ENCODE results near the gene CFAP61.

The CFAP61 gene

DNA sequence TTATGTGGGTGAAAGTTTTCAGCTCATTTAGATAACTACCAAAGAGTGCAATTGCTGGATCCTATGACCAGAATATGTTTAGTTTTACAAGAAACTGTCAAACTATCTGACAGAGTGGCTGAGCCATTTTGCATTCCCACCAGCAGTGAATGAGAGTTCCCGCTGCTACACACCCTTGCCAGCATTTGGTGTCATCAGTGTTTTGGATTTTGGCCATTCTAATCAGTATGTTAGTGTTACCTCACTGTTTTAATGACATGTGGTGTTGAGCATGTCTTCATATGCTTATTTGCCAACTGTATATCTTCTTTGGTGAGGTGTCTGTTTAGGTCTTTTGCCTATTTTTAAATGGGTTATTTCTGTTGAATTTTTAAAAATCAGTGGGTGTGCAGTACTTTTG is 120.9 kb downstream of the CFAP61 start:
- no peak for DNase-seq (ENCODE audit: low read depth in 1 of 2, low spot score in 1 of 2)

DNA sequence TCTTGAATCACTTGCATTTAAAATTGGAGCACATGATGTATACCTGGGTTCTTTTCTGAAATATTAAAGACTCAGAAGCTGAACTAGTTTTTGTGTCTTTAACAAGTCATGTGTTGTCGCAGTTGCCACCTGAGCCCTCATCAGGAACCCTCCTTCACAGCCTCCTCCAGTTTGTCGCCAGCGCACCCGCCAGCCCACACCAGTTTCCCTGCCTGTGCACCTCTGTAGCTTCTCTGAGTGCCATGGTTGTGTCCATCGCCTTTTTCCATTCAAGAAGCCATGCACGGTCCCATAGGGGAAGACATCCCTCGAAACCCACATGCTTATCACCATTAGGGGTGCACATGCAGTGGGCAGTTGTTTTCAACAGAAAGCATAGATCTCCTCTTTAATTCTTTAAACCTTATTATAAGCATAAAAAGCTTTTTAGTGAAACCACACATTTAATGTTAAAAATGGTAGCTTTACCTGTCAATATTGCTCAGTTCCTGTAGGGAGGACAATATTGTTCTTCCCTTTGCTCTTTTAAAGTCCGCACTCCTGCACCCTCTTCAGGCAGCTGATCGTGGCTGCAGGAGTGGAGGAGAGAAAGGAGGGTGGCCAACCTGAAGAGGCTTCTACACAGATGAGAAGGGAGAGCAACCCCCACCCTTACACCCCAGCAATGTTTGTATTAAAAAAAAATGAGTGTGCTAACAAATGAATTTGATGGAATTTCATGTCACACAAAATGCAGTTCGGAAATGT is 121.9 kb downstream of the CFAP61 start:
- DNase-seq (ENCODE audit: low read depth in 1 of 2, low spot score in 1 of 2), result no peak

DNA sequence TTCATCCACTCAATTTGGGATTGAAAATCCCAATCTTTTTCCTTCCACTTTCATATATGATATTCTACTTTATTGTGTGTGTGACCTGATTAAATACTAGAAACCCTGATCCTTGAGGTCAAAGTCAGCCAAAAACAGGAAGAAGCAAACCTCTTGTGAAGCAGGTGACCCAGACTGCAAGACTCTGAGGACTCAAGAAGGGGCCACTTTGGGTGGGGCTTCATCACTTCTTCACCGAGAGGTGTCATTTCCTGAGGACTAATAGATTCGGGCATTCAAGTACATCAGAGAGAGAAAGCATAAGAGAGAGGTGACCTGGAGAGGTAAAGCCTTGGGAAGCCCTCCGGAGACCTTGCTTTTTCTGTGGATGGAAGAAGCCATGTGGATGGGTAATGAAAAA is 129.0 kb downstream of the CFAP61 start:
- DNase-seq (ENCODE audit: low read depth in 1 of 2, low spot score in 1 of 2), result no peak

DNA sequence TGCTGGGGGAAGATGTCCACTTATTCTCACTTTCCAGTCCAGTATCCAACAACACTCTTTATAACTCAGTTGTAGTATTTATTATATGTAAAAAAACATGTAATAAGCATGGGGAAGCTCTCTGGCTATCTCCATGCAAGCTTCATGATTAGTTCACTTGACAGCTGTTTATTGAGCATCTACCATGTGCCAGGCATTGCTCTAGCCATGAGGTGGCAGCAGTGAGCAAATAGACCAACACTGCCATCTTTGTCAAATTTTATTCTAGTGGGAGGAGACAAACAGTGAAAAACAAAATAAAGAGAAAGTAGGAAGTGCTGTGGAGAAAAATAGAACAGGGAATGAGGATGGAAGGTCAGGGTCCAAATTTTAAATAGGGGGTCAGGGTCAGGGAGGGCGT is 131.8 kb downstream of the CFAP61 start:
- no peak for DNase-seq (ENCODE audit: low read depth in 1 of 2, low spot score in 1 of 2)

DNA sequence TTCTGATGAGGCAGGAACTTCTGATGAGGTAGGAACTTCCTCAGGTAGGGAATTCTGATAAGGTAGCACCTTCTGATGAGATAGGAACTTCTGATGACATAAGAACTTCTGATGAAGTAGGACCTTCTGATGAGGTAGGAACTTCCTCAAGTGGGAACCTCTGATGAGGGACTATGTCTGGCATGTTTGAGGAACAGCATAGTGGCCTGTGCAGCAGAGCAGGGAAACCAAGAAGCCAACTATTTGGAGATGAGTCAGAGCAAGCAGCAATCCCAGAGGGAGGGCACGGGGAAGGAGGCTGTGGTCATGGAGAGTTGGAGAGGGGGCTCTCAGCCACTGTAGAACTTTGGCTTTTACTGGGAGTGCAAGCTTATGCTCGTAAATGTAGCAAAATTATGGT is 132.4 kb downstream of the CFAP61 start:
- no peak for DNase-seq (ENCODE audit: low read depth in 1 of 2, low spot score in 1 of 2)

DNA sequence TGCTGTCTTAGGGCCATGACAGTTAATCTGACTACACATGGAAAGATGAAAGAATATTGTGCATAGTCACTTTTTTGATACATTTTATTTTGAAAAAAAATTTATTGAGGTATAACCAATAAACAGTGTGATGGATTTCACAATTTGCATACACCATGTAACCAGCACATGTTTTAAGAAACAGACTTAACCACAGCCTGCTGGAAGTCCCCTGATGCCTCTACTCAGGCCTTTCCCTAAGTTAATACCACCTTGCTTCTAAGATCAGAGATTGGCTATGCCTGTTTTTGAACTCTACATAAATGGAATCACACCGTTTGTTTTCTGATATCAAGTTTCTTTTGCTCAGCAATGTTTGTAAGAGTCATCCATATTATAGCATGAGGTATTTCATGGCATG is 136.3 kb downstream of the CFAP61 start:
- no peak for DNase-seq (ENCODE audit: low read depth in 1 of 2, low spot score in 1 of 2)

DNA sequence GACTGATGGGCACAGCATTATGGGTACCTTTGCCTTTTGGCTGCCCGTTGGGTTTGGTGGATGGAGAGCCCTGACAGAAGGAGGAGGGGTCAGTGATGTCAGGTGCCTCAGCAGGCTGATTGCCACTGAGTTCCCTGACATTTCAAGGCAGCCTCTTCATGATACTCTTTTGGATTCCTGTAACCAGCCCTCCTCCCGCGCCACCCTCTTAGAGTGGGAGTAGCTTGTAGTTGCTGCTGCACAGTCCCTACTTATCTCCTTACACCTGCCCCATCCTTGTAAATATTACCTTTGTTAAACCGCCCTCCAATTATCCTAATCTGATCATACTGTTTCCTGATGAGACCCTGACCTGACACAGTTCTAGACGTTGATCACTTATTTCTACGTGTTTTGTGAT is 140.0 kb downstream of the CFAP61 start:
- no peak for DNase-seq (ENCODE audit: low read depth in 1 of 2, low spot score in 1 of 2)

DNA sequence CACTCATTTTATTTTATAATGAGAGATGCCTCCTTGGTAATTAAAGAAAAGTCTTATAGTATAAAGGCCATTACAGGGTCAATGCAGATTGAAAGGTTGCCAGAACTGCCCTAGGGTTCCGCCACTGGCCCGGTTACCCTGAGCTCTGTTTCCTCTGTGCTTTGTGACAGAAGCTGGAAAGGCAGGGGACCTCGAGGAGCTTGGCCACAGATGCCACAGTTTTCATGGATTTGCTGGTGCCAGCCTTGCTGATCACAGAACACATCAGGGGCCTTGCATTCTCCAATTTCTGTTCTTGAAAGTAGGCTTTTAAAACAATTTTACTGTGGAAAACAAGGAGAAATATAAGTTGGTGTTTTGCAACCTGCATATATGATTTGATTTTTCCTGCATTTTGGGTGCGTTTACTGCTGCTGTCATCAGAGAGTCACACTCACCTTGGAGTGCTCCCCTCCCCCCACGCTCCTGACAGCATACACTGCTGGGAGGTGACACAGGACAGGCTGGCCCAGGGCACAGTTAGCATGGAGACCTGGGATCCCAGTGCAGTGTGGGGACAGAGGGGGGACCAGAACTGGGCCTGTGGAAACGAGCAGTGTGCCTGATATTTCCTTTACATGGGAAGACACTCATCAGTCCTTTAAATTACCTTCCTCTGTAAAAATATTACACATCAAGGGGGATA is 142.8 kb downstream of the CFAP61 start:
- no peak for DNase-seq (ENCODE audit: low read depth in 1 of 2, low spot score in 1 of 2)

DNA sequence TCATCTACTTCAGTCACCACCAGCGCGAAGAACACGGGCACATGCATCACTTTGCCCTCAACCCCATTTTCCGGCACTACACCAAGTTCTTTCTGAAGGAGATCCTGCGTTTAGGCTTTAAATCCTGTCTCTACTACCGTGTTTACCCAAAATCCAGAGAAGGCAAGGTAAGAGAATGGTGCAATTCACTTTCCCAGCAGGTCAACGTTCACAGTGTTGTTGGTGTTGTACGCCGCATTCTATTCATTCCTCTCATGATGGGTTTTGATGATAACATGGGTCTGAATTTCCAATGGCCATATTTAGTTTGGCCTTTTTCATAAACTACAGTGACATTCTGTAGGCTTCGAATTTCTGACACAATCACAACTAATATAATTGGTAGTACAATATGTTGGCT is 144.3 kb downstream of the CFAP61 start:
- DNase-seq (ENCODE audit: low read depth in 1 of 2, low spot score in 1 of 2), result no peak

DNA sequence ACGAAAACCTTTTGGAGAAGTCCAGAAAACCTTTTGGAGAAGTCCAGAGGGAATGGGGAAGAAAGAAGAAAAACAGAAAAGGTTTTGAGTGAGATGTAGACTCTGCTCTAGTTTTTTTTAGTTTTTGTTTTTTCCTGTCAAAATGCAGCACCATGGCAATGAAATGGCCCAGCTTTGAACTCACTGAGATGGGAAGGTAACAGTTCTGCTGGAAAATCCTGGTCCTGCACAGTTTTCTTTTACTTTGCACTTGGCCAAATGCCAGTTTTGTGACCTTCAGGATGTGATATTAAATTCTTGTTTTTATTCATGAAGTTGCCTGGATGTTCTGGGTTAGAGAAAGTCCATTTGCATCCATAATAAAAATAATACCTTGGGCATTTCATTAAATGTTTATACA is 145.7 kb downstream of the CFAP61 start:
- no peak for DNase-seq (ENCODE audit: low read depth in 1 of 2, low spot score in 1 of 2)

DNA sequence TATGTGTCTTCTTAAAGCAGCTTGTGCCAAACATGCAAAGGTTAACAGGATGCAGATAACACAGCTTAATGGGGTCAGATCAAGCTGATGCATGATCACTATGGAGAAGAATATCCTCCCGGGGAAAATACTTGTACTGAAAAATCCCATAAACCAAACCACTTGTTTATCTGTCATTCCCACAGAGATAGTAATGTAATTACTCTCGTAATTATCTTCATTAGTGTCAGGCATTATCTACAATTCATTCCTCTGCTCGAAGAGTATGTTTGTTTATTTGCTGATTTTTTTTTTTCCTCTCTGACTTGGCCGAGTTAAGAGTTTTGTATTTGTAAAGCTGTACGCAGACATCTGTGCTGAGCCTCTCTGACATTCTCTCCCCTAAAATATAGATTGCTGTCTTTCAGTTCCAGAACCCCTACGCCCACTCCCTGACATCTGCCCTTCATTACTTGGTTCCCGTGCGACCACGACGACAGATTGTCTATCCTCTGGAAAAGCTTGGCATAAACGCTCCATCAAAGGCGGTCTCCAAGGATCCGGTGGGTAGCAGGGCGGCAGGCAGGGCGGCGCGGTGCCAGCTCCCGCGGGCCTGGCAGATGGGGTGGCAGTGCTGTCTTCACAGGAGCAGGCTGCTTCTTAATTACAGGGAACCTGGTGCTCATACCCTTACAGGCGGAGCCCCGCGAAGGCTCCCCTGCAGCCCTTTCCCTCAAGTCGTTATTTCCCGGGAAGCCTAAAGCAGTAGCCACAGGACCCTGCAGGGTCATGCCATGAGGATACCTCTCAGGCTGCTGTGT is 147.2 kb downstream of the CFAP61 start:
- no peak for DNase-seq (ENCODE audit: low read depth in 1 of 2, low spot score in 1 of 2)

DNA sequence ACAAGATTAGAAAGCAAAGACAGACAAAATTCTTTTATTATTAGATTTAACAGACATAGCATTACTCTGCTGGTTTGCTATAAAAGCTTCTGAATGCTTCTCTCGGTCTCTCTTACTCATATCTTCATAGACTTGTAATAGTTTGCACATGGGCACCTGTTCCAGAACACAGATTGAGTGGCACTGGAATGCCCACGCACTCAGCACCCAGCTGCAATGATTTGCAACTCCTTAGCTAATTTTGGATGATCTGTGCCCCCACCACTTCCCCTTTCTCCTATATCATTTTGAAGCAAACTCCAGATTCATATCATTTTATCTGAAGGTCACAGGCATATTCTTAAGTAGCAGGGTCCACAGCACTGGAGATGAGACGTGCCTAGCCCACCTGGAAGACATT is 148.8 kb downstream of the CFAP61 start:
- DNase-seq (ENCODE audit: low read depth in 1 of 2, low spot score in 1 of 2), result no peak

DNA sequence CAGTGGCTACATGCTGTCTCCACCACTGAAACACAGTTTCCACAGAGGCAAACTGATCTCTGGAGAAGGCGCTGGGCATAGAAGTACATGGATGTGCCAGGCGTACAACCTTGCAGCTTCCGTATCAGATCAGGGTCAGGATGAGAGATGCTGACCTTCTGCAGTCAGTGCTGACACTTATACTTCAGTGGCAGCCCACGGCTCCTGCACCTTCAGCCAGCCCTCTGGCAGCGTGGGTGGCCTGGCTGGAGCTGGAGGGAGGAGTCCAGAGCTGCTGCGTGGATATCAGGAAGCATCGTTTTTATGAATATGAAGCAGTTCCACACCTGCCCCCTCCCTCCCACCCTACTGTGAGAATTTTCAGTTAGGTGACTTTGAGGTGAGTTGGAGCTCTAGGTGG is 149.3 kb downstream of the CFAP61 start:
- no peak for DNase-seq (ENCODE audit: low read depth in 1 of 2, low spot score in 1 of 2)

DNA sequence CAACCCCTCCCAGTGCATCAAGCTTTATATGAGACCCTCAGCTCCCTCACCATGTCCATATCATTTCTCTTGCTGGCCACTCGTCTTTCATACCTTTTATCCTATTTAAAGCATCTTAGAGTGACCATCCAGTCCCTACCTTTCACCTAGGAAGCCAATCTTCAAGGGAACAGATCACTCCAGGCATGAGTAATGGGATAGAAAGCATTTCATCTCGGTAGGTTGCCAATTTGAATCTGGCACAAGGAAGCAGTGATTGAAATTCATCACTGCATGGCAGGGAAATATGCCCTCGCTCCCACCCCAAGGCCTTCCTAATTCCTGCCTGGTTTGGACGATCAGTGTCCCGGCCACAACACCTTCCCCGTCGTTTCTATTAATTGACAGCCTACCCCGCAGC is 150.4 kb downstream of the CFAP61 start:
- no peak for DNase-seq (ENCODE audit: low read depth in 1 of 2, low spot score in 1 of 2)

DNA sequence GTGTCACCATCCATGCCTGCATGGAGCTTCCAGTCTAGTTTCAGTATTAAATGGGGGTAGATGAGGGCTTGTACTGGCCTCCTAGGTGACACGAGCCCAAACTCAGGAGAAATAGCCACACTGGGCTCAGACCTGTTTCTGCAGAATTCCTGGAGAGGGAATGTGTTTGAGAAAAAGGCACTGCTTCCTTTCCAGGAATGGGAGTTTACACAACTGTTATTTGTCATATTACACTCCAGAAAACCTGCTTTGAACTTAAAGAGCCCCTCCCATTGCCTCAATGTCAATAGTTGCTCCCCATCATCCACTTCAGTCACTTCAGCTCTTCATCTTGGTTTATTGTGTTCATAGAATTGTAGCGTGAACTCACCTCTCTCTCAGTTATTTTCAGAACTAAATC is 151.5 kb downstream of the CFAP61 start:
- DNase-seq (ENCODE audit: low read depth in 1 of 2, low spot score in 1 of 2), result no peak

DNA sequence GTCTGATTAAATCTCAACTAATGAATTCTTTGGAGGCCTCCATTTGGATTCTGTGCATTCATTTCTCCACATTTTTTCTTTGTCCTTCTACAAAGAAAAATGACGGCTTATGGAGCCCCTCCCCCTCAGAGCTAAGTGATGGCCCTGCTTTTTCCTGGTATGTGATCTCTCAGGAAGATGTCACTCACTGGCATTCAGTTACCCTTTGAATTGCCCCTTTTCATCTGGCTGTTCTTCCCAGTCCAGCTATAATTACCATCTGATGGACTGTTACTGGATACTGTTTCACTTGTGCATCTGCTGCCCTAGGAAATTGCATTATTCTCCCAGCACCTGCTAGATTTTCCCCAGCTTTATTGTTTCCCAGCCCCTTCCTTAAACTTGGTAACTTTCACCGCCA is 151.9 kb downstream of the CFAP61 start:
- no peak for DNase-seq (ENCODE audit: low read depth in 1 of 2, low spot score in 1 of 2)

DNA sequence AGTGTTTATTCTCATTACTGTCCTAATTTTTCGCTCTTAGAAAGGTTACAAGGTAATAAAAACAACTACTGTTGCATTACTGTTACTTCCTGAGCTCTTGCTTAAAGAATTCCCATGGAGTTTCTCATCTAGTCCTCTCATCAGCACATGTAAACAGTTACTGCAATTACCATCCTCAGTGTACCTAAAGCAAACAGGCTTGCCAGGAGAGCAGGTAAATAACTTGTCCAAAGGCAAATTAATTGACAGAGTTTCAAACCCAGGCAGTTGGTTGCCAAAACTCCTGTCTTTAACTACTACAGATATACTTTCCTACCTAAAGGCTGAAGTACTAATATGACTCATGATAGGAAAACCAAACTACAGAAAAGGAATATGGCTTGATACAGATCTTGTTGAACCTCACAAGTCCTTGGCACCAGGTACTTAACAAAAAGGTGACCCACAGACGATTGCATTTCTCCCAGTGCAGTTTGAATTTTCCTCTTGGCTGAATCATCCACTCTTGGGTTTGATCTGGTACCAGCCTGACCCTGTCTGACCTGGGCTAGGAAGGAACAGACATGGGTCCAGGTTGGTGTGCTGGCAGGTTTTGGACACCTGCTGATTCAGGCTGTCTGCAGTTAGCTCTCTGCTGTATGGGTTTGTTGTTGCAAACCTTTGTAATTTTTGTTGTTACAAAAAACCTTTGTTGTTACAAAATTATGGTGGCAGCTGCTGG is 153.0 kb downstream of the CFAP61 start:
- no peak for DNase-seq (ENCODE audit: low read depth in 1 of 2, low spot score in 1 of 2)

DNA sequence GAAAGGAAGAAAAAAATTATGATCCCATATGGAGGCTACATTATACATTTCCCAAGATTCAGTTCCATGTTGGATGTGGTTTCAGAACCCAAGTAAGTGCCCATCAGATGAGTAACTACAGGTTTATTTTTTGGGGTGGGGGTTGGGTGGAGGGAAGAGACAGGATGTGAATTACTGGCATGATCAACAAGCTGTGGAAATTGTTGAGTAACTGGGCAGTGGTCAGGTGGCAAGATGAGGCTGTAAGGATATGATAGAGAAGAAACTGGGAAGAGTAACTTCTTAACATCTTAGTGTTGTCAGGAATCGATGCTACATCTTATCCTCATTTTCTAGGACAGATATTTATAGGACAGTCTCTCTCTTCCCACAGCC is 153.5 kb downstream of the CFAP61 start:
- DNase-seq (ENCODE audit: low read depth in 1 of 2, low spot score in 1 of 2), result no peak

DNA sequence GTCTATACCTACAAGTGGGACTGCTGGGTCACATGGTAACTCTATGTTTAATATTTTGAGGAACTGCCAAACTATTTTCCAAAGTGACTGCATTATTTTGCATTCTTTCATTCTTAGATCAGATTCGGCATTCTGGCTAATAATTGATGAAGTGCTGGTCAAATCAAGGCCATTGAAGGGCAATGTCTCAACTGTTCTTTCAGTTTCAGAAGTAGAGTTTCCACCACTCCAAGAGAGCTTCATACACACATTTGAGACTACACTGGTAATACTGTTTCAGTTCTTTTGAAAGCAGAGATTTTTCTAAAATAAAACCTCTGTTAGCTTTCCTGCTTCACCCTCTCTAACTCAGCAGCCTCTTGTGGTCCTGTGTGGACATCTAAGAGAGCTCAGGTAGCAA is 154.5 kb downstream of the CFAP61 start:
- DNase-seq (ENCODE audit: low read depth in 1 of 2, low spot score in 1 of 2), result no peak

DNA sequence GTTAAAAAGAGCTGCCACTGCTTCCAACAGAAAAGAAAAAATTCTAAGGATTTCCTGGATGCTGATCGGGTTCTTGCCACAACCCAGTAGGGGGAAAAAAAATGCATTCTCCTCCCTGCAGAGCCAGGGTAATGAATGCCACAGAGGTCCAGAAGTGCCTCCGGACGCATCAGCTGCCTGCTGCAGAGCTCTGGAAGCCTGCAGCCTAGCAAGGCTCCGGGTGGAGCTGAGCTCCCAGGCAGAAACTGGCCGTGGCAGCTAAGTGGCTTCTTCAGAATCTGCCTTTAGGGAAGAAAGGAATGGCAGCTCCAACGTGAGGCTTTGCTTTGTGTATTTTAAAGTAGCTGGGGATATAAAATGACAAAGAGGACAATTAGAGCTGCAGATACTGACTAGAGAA is 155.0 kb downstream of the CFAP61 start:
- DNase-seq (ENCODE audit: low read depth in 1 of 2, low spot score in 1 of 2), result no peak

DNA sequence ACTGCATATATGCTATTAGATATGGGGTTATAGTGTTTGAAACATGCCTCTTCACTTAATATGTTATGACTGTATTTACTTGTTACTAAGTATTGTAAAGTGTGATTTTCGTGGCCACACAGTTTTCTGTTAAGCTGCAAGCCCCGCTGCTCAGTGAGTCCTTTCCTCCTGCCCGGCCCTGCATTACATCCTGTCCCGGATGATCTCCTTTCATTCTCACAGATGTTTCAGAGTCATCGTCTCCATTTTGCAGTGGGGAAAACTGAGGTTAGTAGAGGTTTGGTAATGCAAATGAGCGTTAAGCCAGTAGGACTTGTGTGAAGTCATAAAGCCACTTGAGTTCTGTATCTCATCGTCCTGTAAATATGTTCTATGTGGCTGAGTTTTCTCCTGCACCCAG is 155.5 kb downstream of the CFAP61 start:
- DNase-seq (ENCODE audit: low read depth in 1 of 2, low spot score in 1 of 2), result no peak

DNA sequence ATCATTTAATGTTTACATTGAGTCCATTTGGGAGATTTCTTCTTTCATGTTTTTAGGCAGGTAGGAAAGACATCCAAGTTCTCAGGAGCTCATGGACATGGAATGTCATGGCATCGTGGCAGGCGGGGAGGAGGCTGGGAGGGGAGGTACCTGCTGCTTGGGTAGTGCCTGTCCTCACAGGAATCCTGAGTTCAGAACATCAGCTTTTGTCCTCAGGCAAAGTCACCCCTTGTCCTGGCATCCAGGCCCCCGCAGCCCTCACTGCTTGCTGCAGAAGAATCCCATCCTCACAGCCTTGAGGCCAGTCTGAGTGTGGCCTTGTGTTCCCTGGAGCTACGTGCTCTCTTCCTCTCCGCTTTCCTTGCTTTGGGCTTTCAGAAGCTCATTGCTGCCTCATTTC is 157.4 kb downstream of the CFAP61 start:
- no peak for DNase-seq (ENCODE audit: low read depth in 1 of 2, low spot score in 1 of 2)
